K562 (cell line): ENCODE results near the gene SLC27A6. TPM values are rescaled to one million over a fixed set of nuclear protein-coding genes. Genes with fewer than 3 reads are reported as not detected.

Source experiments
- ATAC-seq: fragments of 200-7000 bp; cut with Tn5 transposase; 3 replicates; pipeline ENCODE4 v1.9.1; 2020; ENCODE audit warnings: moderate library complexity
- BruUV-seq: library from RNA; stranded (reverse); fragments of 400-500 nt; replicated peaks from 2 replicates; lab custom pipeline; 2021; lab: Mats Ljungman, UMichigan
- CTCF ChIA-PET: fragments of 300-600 bp; formaldehyde crosslinking; extraction: SDS; loops from one replicate; lab custom pipeline; 2021; ENCODE audit warnings: low intra/inter-chr PET ratio; lab: Yijun Ruan, JAX
- POLR2A ChIA-PET: fragments of 300-600, 350-650 bp; sonication (Branson Sonifier 250); formaldehyde crosslinking; extraction: SDS; loops from one replicate; lab custom pipeline; 2021; ENCODE audit warnings: antibody characterized with exemption, inconsistent platforms; lab: Yijun Ruan, JAX
- DNase-seq, 4 experiments: peaks; one replicate each; pipeline versions ENCODE4 v3.0.0 to v3.0.0-alpha.2; 2011 to 2018; ENCODE audit warnings: low spot score in 3 of 4, mixed read lengths in 3 of 4; ENCODE audit errors: extremely low read depth in 1 of 4
- FAIRE-seq: peaks from 2 replicates; lab custom pipeline; 2011; peaks lifted over from hg19 to GRCh38; lab: Jason Lieb, UNC
- H2AFZ ChIP-seq: 2 replicates; pipeline ENCODE4 v1.6.0; 2011; ENCODE audit warnings: low read depth, low read length, control low read depth, inconsistent platforms
- H3K27ac ChIP-seq: fragments of 200-600 bp; 3 replicates; pipeline ENCODE4 v1.8.0; 2011; ENCODE audit warnings: low read depth, mild to moderate bottlenecking, control low read depth, inconsistent platforms, low read length, moderate library complexity, mixed read lengths; ENCODE audit errors: extremely low read depth
- H3K27me3 ChIP-seq, 2 experiments: fragments of 300-600 bp in 1 of 2; 2 replicates in 1 of 2; 3 replicates in 1 of 2; pipeline versions ENCODE4 v1.6.0 to v1.8.0; 2011; ENCODE audit warnings: inconsistent platforms in 2 of 2, low read length in 2 of 2, mild to moderate bottlenecking in 1 of 2, mixed read lengths in 1 of 2, moderate library complexity in 1 of 2; ENCODE audit not compliant: control insufficient read depth in 2 of 2, insufficient read depth in 2 of 2
- H3K36me3 ChIP-seq: fragments of 300-600 bp; 3 replicates; pipeline ENCODE4 v1.8.0; 2011; ENCODE audit warnings: mild to moderate bottlenecking, low read length, inconsistent platforms; ENCODE audit not compliant: control insufficient read depth, insufficient read depth
- H3K4me1 ChIP-seq, 2 experiments: fragments of 200-600 bp in 1 of 2; replicated peaks in 1 of 2; 2 replicates in 1 of 2; 3 replicates in 1 of 2; pipeline versions ENCODE4 v1.5.1 to v1.8.0; 2011; ENCODE audit warnings: inconsistent platforms in 2 of 2, low read length in 2 of 2, mild to moderate bottlenecking in 1 of 2, mixed read lengths in 1 of 2, moderate library complexity in 1 of 2; ENCODE audit not compliant: control insufficient read depth in 2 of 2, insufficient read depth in 2 of 2
- H3K4me2 ChIP-seq: 2 replicates; pipeline ENCODE4 v1.6.1; 2011; ENCODE audit warnings: low read length, control low read depth, inconsistent platforms, mixed read lengths; ENCODE audit not compliant: insufficient read depth
- H3K4me3 ChIP-seq: fragments of 200-600 bp; sonication (generic), shearing (Covaris generic); 2 replicates; pipeline ENCODE4 v1.5.1; 2016; ENCODE audit warnings: control low read depth, inconsistent platforms
- H3K79me2 ChIP-seq: fragments of 200-600 bp; 3 replicates; pipeline ENCODE4 v1.8.0; 2011; ENCODE audit warnings: low read length, inconsistent platforms; ENCODE audit not compliant: control insufficient read depth, insufficient read depth
- H3K9ac ChIP-seq, 2 experiments: 2 replicates each; pipeline versions ENCODE4 v1.6.0 to v1.6.1; 2011; ENCODE audit warnings: low read depth in 2 of 2, low read length in 2 of 2, control low read depth in 1 of 2, inconsistent platforms in 1 of 2, mild to moderate bottlenecking in 1 of 2, mixed read lengths in 1 of 2; ENCODE audit not compliant: insufficient read depth in 1 of 2
- H3K9me1 ChIP-seq: one replicate; pipeline ENCODE4 v1.6.0; 2011; ENCODE audit warnings: inconsistent platforms, mild to moderate bottlenecking, low read length, moderate library complexity; ENCODE audit not compliant: control insufficient read depth, insufficient read depth
- H3K9me3 ChIP-seq: replicated peaks from 2 replicates; pipeline ENCODE4 v1.5.1; 2011; ENCODE audit warnings: low read depth, low read length, inconsistent platforms; ENCODE audit not compliant: control insufficient read depth, insufficient read depth
- H4K20me1 ChIP-seq: replicated peaks from 2 replicates; pipeline ENCODE4 v1.6.1; 2011; ENCODE audit warnings: low read length, inconsistent platforms, mixed read lengths; ENCODE audit not compliant: control insufficient read depth, insufficient read depth
- BHLHE40 ChIP-seq: IDR thresholded peaks from 2 replicates; pipeline ENCODE4 v1.6.1; 2011; ENCODE audit warnings: low read length, improper control_type of control experiment
- DIDO1 ChIP-seq: fragments of 450-650 bp; IDR thresholded peaks from 2 replicates; pipeline ENCODE4 v1.6.1; 2016; ENCODE audit warnings: low read depth, missing biosample characterization, missing genetic modification characterization
- HOXB6 ChIP-seq: fragments of 250-450 bp; sonication (Bioruptor Pico); IDR thresholded peaks from 2 replicates; pipeline ENCODE4 v1.5.1; 2022; ENCODE audit warnings: mild to moderate bottlenecking, borderline replicate concordance
- MCM2 ChIP-seq: fragments of 450-650 bp; IDR thresholded peaks from 2 replicates; pipeline ENCODE4 v1.6.1; 2017; ENCODE audit warnings: low read depth, mild to moderate bottlenecking
- POLR2AphosphoS5 ChIP-seq: IDR thresholded peaks from 2 replicates; pipeline ENCODE4 v1.6.1; 2011; ENCODE audit warnings: mild to moderate bottlenecking, low read depth, low read length, moderate library complexity; ENCODE audit not compliant: control insufficient read depth, insufficient read depth
- WGBS: fragments of 100-300 bp; shearing (Covaris generic); methylation state at CpG from one replicate; pipeline ENCODE4 v1.1.6; 2016; ENCODE audit warnings: low coverage, mixed read lengths; ENCODE audit not compliant: insufficient coverage; ENCODE audit errors: missing lambda C conversion rate; 5-methylcytosine and 5-hydroxymethylcytosine counted together
- in situ Hi-C: fragments of 300-500 bp; cut with MboI; formaldehyde crosslinking; loops from 4 replicates; pipeline ENCODE4 v1.15.0; 2018; ENCODE audit warnings: inconsistent platforms, mixed read lengths
- intact Hi-C: fragments of 100-400 bp; cut with micrococcal nuclease; formaldehyde crosslinking; loops from 2 replicates; pipeline ENCODE4 v1.14.2; 2022
- polyA plus RNA-seq, 8 experiments: library from polyadenylated mRNA; depleted of rRNA in 4 of 8; stranded (reverse) in 5 of 8; unstranded in 3 of 8; fragments of >200 nt; fragmentation: Nextera tagmentation in 2 of 8; fragmentation: Illumina TruSeq in 1 of 8; extraction: Ambion mirVana in 2 of 8; extraction: Trizol in 1 of 8; gene quantifications; 2 replicates each; pipeline versions ENCODE4 v1.2.1 to v1.2.3, GENCODE V29; 2011 to 2014; ENCODE audit warnings: inconsistent platforms in 1 of 8, missing spikeins in 1 of 8
- total RNA-seq, 7 experiments: library from RNA; depleted of rRNA in 6 of 7; stranded (reverse); fragments of >200 nt in 6 of 7; fragmentation: Illumina TruSeq in 2 of 7; extraction: Trizol in 2 of 7; gene quantifications; 2 replicates each; pipeline versions ENCODE4 v1.2.1 to v1.2.3, GENCODE V29; 2011 to 2021; ENCODE audit warnings: low replicate concordance in 1 of 7
- TF ChIP-seq, protein P1 (sequence below): fragments of 450-650 bp; formaldehyde crosslinking; IDR thresholded peaks from 2 replicates; pipeline ENCODE4 v1.4.0; 2020; ENCODE audit warnings: mild to moderate bottlenecking, moderate library complexity
- TF ChIP-seq, protein P2 (sequence below): fragments of 250-450 bp; sonication (Bioruptor Pico); IDR thresholded peaks from 2 replicates; pipeline ENCODE4 v1.8.0; 2021; ENCODE audit warnings: moderate library complexity, mild to moderate bottlenecking, inconsistent platforms
- TF ChIP-seq, protein P3 (sequence below): fragments of 200-600 bp; sonication (generic); IDR thresholded peaks from one replicate; pipeline ENCODE4 v1.6.1; 2012; ENCODE audit warnings: mild to moderate bottlenecking, low read depth, low read length, inconsistent platforms
- TF ChIP-seq, protein P4 (sequence below): fragments of 250-450 bp; sonication (Bioruptor Pico); IDR thresholded peaks from 2 replicates; pipeline ENCODE4 v1.5.0; 2021

SLC27A6 gene
- total and polyA plus RNA-seq, 9 of the 15 experiments (the other 6 are each of a cell fraction or from before 2014, with no cell fraction given) = 0.56 to 1.9 (median 1.2) TPM

DNA sequence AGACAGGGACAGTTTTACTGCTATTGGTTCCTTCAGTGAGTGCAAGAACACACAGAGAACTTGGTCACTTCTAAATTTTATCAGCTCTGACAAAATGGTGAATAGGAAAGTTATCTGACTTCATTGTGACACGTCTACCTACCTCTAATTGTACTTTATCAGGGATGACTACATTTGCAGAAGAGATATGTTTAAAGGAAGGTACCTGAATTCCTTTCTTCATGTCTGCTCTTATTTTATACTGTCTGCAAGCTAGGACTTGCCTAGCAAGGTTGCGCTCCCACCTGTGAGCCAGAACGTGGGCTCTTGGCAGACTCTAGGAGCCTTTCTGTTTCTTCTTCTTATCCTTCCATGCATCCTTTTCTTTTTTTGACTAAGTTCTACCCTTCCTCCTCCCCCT is 1.6 kb downstream of the SLC27A6 start:
- Histone ChIP-seq H3K4me3 (no peak overlapping the region), H3K9me1 (no peaks in the 10 kb centered on the region), H3K27me3 (peaks cover 0 to 13% of the 10 kb centered on the region in 2 experiments; a peak in 2 of 5 replicates), H3K4me1 (peaks cover 0 to 11% of the 10 kb centered on the region in 2 experiments; a peak in 2 of 5 replicates), H3K4me2 (no peak overlapping the region), H3K27ac (no peak overlapping the region), H3K9ac (no peak overlapping the region), H3K9me3 (no peaks in the 10 kb centered on the region), H2AFZ (no peak overlapping the region), H3K79me2 (no peaks in the 10 kb centered on the region), H3K36me3 (no peaks in the 10 kb centered on the region), H4K20me1 (no peaks in the 10 kb centered on the region)
- in situ Hi-C loops = no loop called here
- intact Hi-C loops = no loop called here
- FAIRE-seq (no peak), DNase-seq (no peak), ATAC-seq (no peak)
- 10% methylated on average over 3 of the region's 3 CpGs for WGBS
- BruUV-seq = no TSS peak
- CTCF ChIA-PET = no interaction called here
- no peak for TF ChIP-seq MCM2
- TF ChIP-seq, protein P1, sequence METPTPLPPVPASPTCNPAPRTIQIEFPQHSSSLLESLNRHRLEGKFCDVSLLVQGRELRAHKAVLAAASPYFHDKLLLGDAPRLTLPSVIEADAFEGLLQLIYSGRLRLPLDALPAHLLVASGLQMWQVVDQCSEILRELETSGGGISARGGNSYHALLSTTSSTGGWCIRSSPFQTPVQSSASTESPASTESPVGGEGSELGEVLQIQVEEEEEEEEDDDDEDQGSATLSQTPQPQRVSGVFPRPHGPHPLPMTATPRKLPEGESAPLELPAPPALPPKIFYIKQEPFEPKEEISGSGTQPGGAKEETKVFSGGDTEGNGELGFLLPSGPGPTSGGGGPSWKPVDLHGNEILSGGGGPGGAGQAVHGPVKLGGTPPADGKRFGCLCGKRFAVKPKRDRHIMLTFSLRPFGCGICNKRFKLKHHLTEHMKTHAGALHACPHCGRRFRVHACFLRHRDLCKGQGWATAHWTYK = no peak
- TF ChIP-seq POLR2AphosphoS5 = no peak
- TF ChIP-seq, protein P2, sequence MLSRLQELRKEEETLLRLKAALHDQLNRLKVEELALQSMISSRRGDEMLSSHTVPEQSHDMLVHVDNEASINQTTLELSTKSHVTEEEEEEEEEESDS (CRISPR knock-in tag) = no peak
- no peak for TF ChIP-seq BHLHE40
- TF ChIP-seq DIDO1 (tag) = no peak
- TF ChIP-seq, protein P3, sequence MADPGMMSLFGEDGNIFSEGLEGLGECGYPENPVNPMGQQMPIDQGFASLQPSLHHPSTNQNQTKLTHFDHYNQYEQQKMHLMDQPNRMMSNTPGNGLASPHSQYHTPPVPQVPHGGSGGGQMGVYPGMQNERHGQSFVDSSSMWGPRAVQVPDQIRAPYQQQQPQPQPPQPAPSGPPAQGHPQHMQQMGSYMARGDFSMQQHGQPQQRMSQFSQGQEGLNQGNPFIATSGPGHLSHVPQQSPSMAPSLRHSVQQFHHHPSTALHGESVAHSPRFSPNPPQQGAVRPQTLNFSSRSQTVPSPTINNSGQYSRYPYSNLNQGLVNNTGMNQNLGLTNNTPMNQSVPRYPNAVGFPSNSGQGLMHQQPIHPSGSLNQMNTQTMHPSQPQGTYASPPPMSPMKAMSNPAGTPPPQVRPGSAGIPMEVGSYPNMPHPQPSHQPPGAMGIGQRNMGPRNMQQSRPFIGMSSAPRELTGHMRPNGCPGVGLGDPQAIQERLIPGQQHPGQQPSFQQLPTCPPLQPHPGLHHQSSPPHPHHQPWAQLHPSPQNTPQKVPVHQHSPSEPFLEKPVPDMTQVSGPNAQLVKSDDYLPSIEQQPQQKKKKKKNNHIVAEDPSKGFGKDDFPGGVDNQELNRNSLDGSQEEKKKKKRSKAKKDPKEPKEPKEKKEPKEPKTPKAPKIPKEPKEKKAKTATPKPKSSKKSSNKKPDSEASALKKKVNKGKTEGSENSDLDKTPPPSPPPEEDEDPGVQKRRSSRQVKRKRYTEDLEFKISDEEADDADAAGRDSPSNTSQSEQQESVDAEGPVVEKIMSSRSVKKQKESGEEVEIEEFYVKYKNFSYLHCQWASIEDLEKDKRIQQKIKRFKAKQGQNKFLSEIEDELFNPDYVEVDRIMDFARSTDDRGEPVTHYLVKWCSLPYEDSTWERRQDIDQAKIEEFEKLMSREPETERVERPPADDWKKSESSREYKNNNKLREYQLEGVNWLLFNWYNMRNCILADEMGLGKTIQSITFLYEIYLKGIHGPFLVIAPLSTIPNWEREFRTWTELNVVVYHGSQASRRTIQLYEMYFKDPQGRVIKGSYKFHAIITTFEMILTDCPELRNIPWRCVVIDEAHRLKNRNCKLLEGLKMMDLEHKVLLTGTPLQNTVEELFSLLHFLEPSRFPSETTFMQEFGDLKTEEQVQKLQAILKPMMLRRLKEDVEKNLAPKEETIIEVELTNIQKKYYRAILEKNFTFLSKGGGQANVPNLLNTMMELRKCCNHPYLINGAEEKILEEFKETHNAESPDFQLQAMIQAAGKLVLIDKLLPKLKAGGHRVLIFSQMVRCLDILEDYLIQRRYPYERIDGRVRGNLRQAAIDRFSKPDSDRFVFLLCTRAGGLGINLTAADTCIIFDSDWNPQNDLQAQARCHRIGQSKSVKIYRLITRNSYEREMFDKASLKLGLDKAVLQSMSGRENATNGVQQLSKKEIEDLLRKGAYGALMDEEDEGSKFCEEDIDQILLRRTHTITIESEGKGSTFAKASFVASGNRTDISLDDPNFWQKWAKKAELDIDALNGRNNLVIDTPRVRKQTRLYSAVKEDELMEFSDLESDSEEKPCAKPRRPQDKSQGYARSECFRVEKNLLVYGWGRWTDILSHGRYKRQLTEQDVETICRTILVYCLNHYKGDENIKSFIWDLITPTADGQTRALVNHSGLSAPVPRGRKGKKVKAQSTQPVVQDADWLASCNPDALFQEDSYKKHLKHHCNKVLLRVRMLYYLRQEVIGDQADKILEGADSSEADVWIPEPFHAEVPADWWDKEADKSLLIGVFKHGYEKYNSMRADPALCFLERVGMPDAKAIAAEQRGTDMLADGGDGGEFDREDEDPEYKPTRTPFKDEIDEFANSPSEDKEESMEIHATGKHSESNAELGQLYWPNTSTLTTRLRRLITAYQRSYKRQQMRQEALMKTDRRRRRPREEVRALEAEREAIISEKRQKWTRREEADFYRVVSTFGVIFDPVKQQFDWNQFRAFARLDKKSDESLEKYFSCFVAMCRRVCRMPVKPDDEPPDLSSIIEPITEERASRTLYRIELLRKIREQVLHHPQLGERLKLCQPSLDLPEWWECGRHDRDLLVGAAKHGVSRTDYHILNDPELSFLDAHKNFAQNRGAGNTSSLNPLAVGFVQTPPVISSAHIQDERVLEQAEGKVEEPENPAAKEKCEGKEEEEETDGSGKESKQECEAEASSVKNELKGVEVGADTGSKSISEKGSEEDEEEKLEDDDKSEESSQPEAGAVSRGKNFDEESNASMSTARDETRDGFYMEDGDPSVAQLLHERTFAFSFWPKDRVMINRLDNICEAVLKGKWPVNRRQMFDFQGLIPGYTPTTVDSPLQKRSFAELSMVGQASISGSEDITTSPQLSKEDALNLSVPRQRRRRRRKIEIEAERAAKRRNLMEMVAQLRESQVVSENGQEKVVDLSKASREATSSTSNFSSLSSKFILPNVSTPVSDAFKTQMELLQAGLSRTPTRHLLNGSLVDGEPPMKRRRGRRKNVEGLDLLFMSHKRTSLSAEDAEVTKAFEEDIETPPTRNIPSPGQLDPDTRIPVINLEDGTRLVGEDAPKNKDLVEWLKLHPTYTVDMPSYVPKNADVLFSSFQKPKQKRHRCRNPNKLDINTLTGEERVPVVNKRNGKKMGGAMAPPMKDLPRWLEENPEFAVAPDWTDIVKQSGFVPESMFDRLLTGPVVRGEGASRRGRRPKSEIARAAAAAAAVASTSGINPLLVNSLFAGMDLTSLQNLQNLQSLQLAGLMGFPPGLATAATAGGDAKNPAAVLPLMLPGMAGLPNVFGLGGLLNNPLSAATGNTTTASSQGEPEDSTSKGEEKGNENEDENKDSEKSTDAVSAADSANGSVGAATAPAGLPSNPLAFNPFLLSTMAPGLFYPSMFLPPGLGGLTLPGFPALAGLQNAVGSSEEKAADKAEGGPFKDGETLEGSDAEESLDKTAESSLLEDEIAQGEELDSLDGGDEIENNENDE = no peak
- TF ChIP-seq, protein P4, sequence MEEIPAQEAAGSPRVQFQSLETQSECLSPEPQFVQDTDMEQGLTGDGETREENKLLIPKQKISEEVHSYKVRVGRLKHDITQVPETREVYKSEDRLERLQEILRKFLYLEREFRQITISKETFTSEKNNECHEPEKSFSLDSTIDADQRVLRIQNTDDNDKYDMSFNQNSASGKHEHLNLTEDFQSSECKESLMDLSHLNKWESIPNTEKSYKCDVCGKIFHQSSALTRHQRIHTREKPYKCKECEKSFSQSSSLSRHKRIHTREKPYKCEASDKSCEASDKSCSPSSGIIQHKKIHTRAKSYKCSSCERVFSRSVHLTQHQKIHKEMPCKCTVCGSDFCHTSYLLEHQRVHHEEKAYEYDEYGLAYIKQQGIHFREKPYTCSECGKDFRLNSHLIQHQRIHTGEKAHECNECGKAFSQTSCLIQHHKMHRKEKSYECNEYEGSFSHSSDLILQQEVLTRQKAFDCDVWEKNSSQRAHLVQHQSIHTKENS (CRISPR knock-in tag) = no peak
- no peak for TF ChIP-seq HOXB6
- POLR2A ChIA-PET = no interaction called here
